Measurements from ENCODE around the gene EVI5. TPM values are rescaled to one million over a fixed set of nuclear protein-coding genes. Genes with fewer than 3 reads are reported as not detected.
"Not testable (repeated sequence)": the region's sequence is repeated elsewhere in the genome, so short reads cannot be mapped to it uniquely, and the experiment has no call there.

The EVI5 gene
- polyA plus RNA-seq, 2 donors, result 1.6 to 1.9 TPM

- H3K27me3 ChIP-seq (ENCODE audit: control insufficient read depth in 1 of 2, insufficient read depth in 2 of 2, low read length in 2 of 2), result no peaks in the 10 kb centered on the region
- H3K4me3 ChIP-seq (ENCODE audit: low read depth in 1 of 2, low read length in 2 of 2), result no peak overlapping the region
- no peak overlapping the region for H3K27ac ChIP-seq (ENCODE audit: low read depth in 2 of 2, low read length in 1 of 2)
- no peaks in the 10 kb centered on the region for H3K36me3 ChIP-seq (ENCODE audit: control insufficient read depth in 2 of 2, insufficient read depth in 2 of 2, low read length in 1 of 2)
- H3K4me1 ChIP-seq (ENCODE audit: control insufficient read depth in 2 of 2, insufficient read depth in 2 of 2, low read length in 1 of 2), result no peaks in the 10 kb centered on the region
- WGBS, 2 donors, result 90 to 92% methylated on average over 2 of the region's 2 CpGs
- no peaks in the 10 kb centered on the region for H3K9me3 ChIP-seq (ENCODE audit: control insufficient read depth in 2 of 2, insufficient read depth in 1 of 2, low read depth in 1 of 2, low read length in 1 of 2)
Observed at GRCh38 chr1:92527670-92528069, 257.2 kb downstream of the EVI5 start.

- not testable (repeated sequence) for H3K36me3 ChIP-seq (ENCODE audit: control insufficient read depth in 2 of 2, insufficient read depth in 2 of 2, low read length in 1 of 2); H3K27me3 ChIP-seq (ENCODE audit: control insufficient read depth in 1 of 2, insufficient read depth in 2 of 2, low read length in 2 of 2); H3K4me3 ChIP-seq (ENCODE audit: low read depth in 1 of 2, low read length in 2 of 2); H3K27ac ChIP-seq (ENCODE audit: low read depth in 2 of 2, low read length in 1 of 2); H3K4me1 ChIP-seq (ENCODE audit: control insufficient read depth in 2 of 2, insufficient read depth in 2 of 2, low read length in 1 of 2); H3K9me3 ChIP-seq (ENCODE audit: control insufficient read depth in 2 of 2, insufficient read depth in 1 of 2, low read depth in 1 of 2, low read length in 1 of 2)
- WGBS, 2 donors, result 95 to 98% methylated on average over 9 of the region's 9 CpGs
Observed at GRCh38 chr1:92524944-92525590, 259.8 kb downstream of the EVI5 start.

GRCh38 chr1:92519043-92519442 is 265.9 kb downstream of the EVI5 start:
- no peaks in the 10 kb centered on the region for H3K9me3 ChIP-seq (ENCODE audit: control insufficient read depth in 2 of 2, insufficient read depth in 1 of 2, low read depth in 1 of 2, low read length in 1 of 2)
- H3K27me3 ChIP-seq (ENCODE audit: control insufficient read depth in 1 of 2, insufficient read depth in 2 of 2, low read length in 2 of 2), result no peaks in the 10 kb centered on the region
- no peaks in the 10 kb centered on the region for H3K4me1 ChIP-seq (ENCODE audit: control insufficient read depth in 2 of 2, insufficient read depth in 2 of 2, low read length in 1 of 2)
- WGBS, 2 donors, result 72 to 75% methylated on average over 2 of the region's 2 CpGs
- H3K27ac ChIP-seq (ENCODE audit: low read depth in 2 of 2, low read length in 1 of 2), result no peak overlapping the region
- no peak overlapping the region for H3K4me3 ChIP-seq (ENCODE audit: low read depth in 1 of 2, low read length in 2 of 2)
- no peaks in the 10 kb centered on the region for H3K36me3 ChIP-seq (ENCODE audit: control insufficient read depth in 2 of 2, insufficient read depth in 2 of 2, low read length in 1 of 2)

- H3K36me3 ChIP-seq (ENCODE audit: control insufficient read depth in 2 of 2, insufficient read depth in 2 of 2, low read length in 1 of 2), result no peaks in the 10 kb centered on the region
- H3K27me3 ChIP-seq (ENCODE audit: control insufficient read depth in 1 of 2, insufficient read depth in 2 of 2, low read length in 2 of 2), result no peaks in the 10 kb centered on the region
- no peaks in the 10 kb centered on the region for H3K9me3 ChIP-seq (ENCODE audit: control insufficient read depth in 2 of 2, insufficient read depth in 1 of 2, low read depth in 1 of 2, low read length in 1 of 2)
- no peaks in the 10 kb centered on the region for H3K4me1 ChIP-seq (ENCODE audit: control insufficient read depth in 2 of 2, insufficient read depth in 2 of 2, low read length in 1 of 2)
- H3K27ac ChIP-seq (ENCODE audit: low read depth in 2 of 2, low read length in 1 of 2), result no peak overlapping the region
- no peak overlapping the region for H3K4me3 ChIP-seq (ENCODE audit: low read depth in 1 of 2, low read length in 2 of 2)
- WGBS, 2 donors, result 73 to 94% methylated on average over 1 of the region's 1 CpG
Observed at GRCh38 chr1:92516574-92516973, 268.3 kb downstream of the EVI5 start.

GRCh38 chr1:92515796-92516201 is 269.1 kb downstream of the EVI5 start:
- no peak overlapping the region for H3K4me3 ChIP-seq (ENCODE audit: low read depth in 1 of 2, low read length in 2 of 2)
- no peaks in the 10 kb centered on the region for H3K36me3 ChIP-seq (ENCODE audit: control insufficient read depth in 2 of 2, insufficient read depth in 2 of 2, low read length in 1 of 2)
- H3K9me3 ChIP-seq (ENCODE audit: control insufficient read depth in 2 of 2, insufficient read depth in 1 of 2, low read depth in 1 of 2, low read length in 1 of 2), result no peaks in the 10 kb centered on the region
- H3K27me3 ChIP-seq (ENCODE audit: control insufficient read depth in 1 of 2, insufficient read depth in 2 of 2, low read length in 2 of 2), result no peaks in the 10 kb centered on the region
- H3K27ac ChIP-seq (ENCODE audit: low read depth in 2 of 2, low read length in 1 of 2), result no peak overlapping the region
- 86 to 87% methylated on average over 3 of the region's 3 CpGs for WGBS, 2 donors
- no peaks in the 10 kb centered on the region for H3K4me1 ChIP-seq (ENCODE audit: control insufficient read depth in 2 of 2, insufficient read depth in 2 of 2, low read length in 1 of 2)

- H3K27me3 ChIP-seq (ENCODE audit: control insufficient read depth in 1 of 2, insufficient read depth in 2 of 2, low read length in 2 of 2), result no peaks in the 10 kb centered on the region
- no peaks in the 10 kb centered on the region for H3K36me3 ChIP-seq (ENCODE audit: control insufficient read depth in 2 of 2, insufficient read depth in 2 of 2, low read length in 1 of 2)
- no peak overlapping the region for H3K27ac ChIP-seq (ENCODE audit: low read depth in 2 of 2, low read length in 1 of 2)
- no peaks in the 10 kb centered on the region for H3K4me1 ChIP-seq (ENCODE audit: control insufficient read depth in 2 of 2, insufficient read depth in 2 of 2, low read length in 1 of 2)
- WGBS, 2 donors, result 93 to 96% methylated on average over 4 of the region's 4 CpGs
- H3K4me3 ChIP-seq (ENCODE audit: low read depth in 1 of 2, low read length in 2 of 2), result no peak overlapping the region
- H3K9me3 ChIP-seq (ENCODE audit: control insufficient read depth in 2 of 2, insufficient read depth in 1 of 2, low read depth in 1 of 2, low read length in 1 of 2), result no peaks in the 10 kb centered on the region
Observed at GRCh38 chr1:92511541-92511940, 273.4 kb downstream of the EVI5 start.

GRCh38 chr1:92509619-92510018 is 275.3 kb downstream of the EVI5 start:
- H3K27ac ChIP-seq (ENCODE audit: low read depth in 2 of 2, low read length in 1 of 2), result no peak overlapping the region
- whole genome bisulfite sequencing, 2 donors, result 96 to 98% methylated on average over 1 of the region's 1 CpG

GRCh38 chr1:92505015-92505692 is 279.8 kb downstream of the EVI5 start:
- no peaks in the 10 kb centered on the region for H3K27me3 ChIP-seq (ENCODE audit: control insufficient read depth in 1 of 2, insufficient read depth in 2 of 2, low read length in 2 of 2)
- H3K4me3 ChIP-seq (ENCODE audit: low read depth in 1 of 2, low read length in 2 of 2), result no peak overlapping the region
- no peaks in the 10 kb centered on the region for H3K4me1 ChIP-seq (ENCODE audit: control insufficient read depth in 2 of 2, insufficient read depth in 2 of 2, low read length in 1 of 2)
- no peak overlapping the region for H3K27ac ChIP-seq (ENCODE audit: low read depth in 2 of 2, low read length in 1 of 2)
- no peaks in the 10 kb centered on the region for H3K36me3 ChIP-seq (ENCODE audit: control insufficient read depth in 2 of 2, insufficient read depth in 2 of 2, low read length in 1 of 2)
- WGBS, 2 donors, result 66 to 71% methylated on average over 6 of the region's 6 CpGs
- no peaks in the 10 kb centered on the region for H3K9me3 ChIP-seq (ENCODE audit: control insufficient read depth in 2 of 2, insufficient read depth in 1 of 2, low read depth in 1 of 2, low read length in 1 of 2)

More at GRCh38 chr1:92509619-92510018, 275.3 kb downstream of the EVI5 start:
- Histone ChIP-seq H3K4me3 (ENCODE audit: low read depth in 1 of 2, low read length in 2 of 2) (no peak overlapping the region), H3K9me3 (ENCODE audit: control insufficient read depth in 2 of 2, insufficient read depth in 1 of 2, low read depth in 1 of 2, low read length in 1 of 2) (no peaks in the 10 kb centered on the region), H3K27me3 (ENCODE audit: control insufficient read depth in 1 of 2, insufficient read depth in 2 of 2, low read length in 2 of 2) (no peaks in the 10 kb centered on the region), H3K4me1 (ENCODE audit: control insufficient read depth in 2 of 2, insufficient read depth in 2 of 2, low read length in 1 of 2) (no peaks in the 10 kb centered on the region), H3K36me3 (ENCODE audit: control insufficient read depth in 2 of 2, insufficient read depth in 2 of 2, low read length in 1 of 2) (no peaks in the 10 kb centered on the region)

GRCh38 chr1:92504291-92505014 is 280.5 kb downstream of the EVI5 start:
- no peaks in the 10 kb centered on the region for H3K9me3 ChIP-seq (ENCODE audit: control insufficient read depth in 2 of 2, insufficient read depth in 1 of 2, low read depth in 1 of 2, low read length in 1 of 2)
- no peaks in the 10 kb centered on the region for H3K36me3 ChIP-seq (ENCODE audit: control insufficient read depth in 2 of 2, insufficient read depth in 2 of 2, low read length in 1 of 2)
- no peak overlapping the region for H3K27ac ChIP-seq (ENCODE audit: low read depth in 2 of 2, low read length in 1 of 2)
- H3K4me1 ChIP-seq (ENCODE audit: control insufficient read depth in 2 of 2, insufficient read depth in 2 of 2, low read length in 1 of 2), result no peaks in the 10 kb centered on the region
- no peaks in the 10 kb centered on the region for H3K27me3 ChIP-seq (ENCODE audit: control insufficient read depth in 1 of 2, insufficient read depth in 2 of 2, low read length in 2 of 2)
- 77 to 78% methylated on average over 8 of the region's 8 CpGs for WGBS, 2 donors
- no peak overlapping the region for H3K4me3 ChIP-seq (ENCODE audit: low read depth in 1 of 2, low read length in 2 of 2)

Measured in esophagus (tissue), 2 donors.